Tibial nerve (tissue), 4 donors: Measurements from ENCODE around the gene BARD1.

Experiments
- EP300 ChIP-seq, 2 donors: sonication (generic); formaldehyde crosslinking; IDR thresholded peaks; one replicate each; pipeline ENCODE4 v1.6.1; 2017; ENCODE audit warnings: antibody characterized with exemption in 2 of 2, mild to moderate bottlenecking in 1 of 2
- POLR2A ChIP-seq, 2 donors: fragments of 450-650 bp; IDR thresholded peaks; one replicate each; pipeline ENCODE4 v1.6.1; 2017; ENCODE audit warnings: antibody characterized with exemption in 2 of 2, mild to moderate bottlenecking in 2 of 2, moderate library complexity in 2 of 2
- TF ChIP-seq, protein P1 (sequence below), 5 experiments: fragments of 200-600 bp in 3 of 5; fragments of 450-650 bp in 2 of 5; sonication (generic) in 3 of 5; IDR thresholded peaks; one replicate each; pipeline ENCODE4 v1.5.1; 2016 to 2019; ENCODE audit warnings: antibody characterized with exemption in 5 of 5, mild to moderate bottlenecking in 3 of 5, moderate library complexity in 2 of 5

DNA sequence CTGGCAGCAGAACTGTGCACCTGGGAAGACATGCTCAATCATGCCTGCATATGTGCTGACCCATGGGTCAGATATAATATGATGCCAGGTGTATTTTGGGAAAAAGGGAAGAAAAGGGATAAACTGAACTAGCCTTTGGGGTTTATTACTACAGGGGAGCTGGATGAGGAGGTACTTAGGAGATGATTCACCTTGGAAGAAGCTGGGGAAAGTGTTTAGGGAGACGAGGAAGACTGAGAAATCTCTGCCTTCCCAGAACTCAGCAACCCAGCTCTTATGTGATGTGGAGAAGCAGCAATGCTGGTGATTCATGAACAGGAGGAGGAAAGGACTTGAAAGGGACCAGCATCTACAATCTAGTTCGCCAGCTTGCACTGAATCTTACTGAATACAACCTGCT lies 110.2 kb downstream of the BARD1 start:
- no peak for TF ChIP-seq POLR2A (IDR thresholded peaks at IDR 0.05)
- TF ChIP-seq, protein P1, sequence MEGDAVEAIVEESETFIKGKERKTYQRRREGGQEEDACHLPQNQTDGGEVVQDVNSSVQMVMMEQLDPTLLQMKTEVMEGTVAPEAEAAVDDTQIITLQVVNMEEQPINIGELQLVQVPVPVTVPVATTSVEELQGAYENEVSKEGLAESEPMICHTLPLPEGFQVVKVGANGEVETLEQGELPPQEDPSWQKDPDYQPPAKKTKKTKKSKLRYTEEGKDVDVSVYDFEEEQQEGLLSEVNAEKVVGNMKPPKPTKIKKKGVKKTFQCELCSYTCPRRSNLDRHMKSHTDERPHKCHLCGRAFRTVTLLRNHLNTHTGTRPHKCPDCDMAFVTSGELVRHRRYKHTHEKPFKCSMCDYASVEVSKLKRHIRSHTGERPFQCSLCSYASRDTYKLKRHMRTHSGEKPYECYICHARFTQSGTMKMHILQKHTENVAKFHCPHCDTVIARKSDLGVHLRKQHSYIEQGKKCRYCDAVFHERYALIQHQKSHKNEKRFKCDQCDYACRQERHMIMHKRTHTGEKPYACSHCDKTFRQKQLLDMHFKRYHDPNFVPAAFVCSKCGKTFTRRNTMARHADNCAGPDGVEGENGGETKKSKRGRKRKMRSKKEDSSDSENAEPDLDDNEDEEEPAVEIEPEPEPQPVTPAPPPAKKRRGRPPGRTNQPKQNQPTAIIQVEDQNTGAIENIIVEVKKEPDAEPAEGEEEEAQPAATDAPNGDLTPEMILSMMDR (IDR thresholded peaks at IDR 0.05) = no peak
- TF ChIP-seq EP300 (IDR thresholded peaks at IDR 0.05) = no peak
